Trophoblast cell (in vitro differentiated cells and primary cell): Measurements from ENCODE around the gene KRT12.

Experiments used
- DNase-seq, 2 donors: peaks; one replicate each; pipeline ENCODE4 v3.0.0-alpha.2; 2016
- H2AFZ ChIP-seq: 2 replicates; pipeline ENCODE4 v1.6.1; 2013; ENCODE audit warnings: low read length, moderate library complexity, mild to moderate bottlenecking; ENCODE audit not compliant: insufficient read depth, poor library complexity
- H2AK5ac ChIP-seq: 2 replicates; pipeline ENCODE4 v1.6.1; 2013; ENCODE audit warnings: mild to moderate bottlenecking, low read length
- H2BK120ac ChIP-seq: 2 replicates; pipeline ENCODE4 v1.6.1; 2013; ENCODE audit warnings: low read length, mild to moderate bottlenecking, moderate library complexity; ENCODE audit not compliant: insufficient read depth, poor library complexity
- H2BK12ac ChIP-seq: 2 replicates; pipeline ENCODE4 v1.6.1; 2013; ENCODE audit warnings: mild to moderate bottlenecking, low read length, moderate library complexity
- H2BK5ac ChIP-seq: 2 replicates; pipeline ENCODE4 v1.6.1; 2013; ENCODE audit warnings: low read length, low read depth, moderate library complexity, mild to moderate bottlenecking; ENCODE audit not compliant: poor library complexity
- H3K14ac ChIP-seq: 2 replicates; pipeline ENCODE4 v1.6.1; 2013; ENCODE audit warnings: mild to moderate bottlenecking, low read length
- H3K18ac ChIP-seq: 2 replicates; pipeline ENCODE4 v1.6.1; 2013; ENCODE audit warnings: mild to moderate bottlenecking, low read length
- H3K23ac ChIP-seq: 2 replicates; pipeline ENCODE4 v1.6.1; 2013; ENCODE audit warnings: low read length
- H3K27ac ChIP-seq: 2 replicates; pipeline ENCODE4 v1.5.1; 2013; ENCODE audit warnings: low read depth, mild to moderate bottlenecking, inconsistent platforms, low read length, moderate library complexity
- H3K27me3 ChIP-seq: 2 replicates; pipeline ENCODE4 v1.6.1; 2013; ENCODE audit warnings: inconsistent platforms, mild to moderate bottlenecking, low read length, moderate library complexity; ENCODE audit not compliant: insufficient read depth
- H3K36me3 ChIP-seq, 2 experiments: 1 replicate in 1 of 2; 2 replicates in 1 of 2; pipeline ENCODE4 v1.6.1; 2013; ENCODE audit warnings: low read length in 2 of 2, mild to moderate bottlenecking in 2 of 2, moderate library complexity in 1 of 2; ENCODE audit not compliant: insufficient read depth in 2 of 2, control insufficient read depth in 1 of 2
- H3K4ac ChIP-seq: 2 replicates; pipeline ENCODE4 v1.6.1; 2013; ENCODE audit warnings: low read depth, mild to moderate bottlenecking, low read length, moderate library complexity
- H3K4me1 ChIP-seq, 2 experiments: 1 replicate in 1 of 2; 2 replicates in 1 of 2; pipeline ENCODE4 v1.6.1; 2013; ENCODE audit warnings: low read length in 2 of 2, mild to moderate bottlenecking in 2 of 2, moderate library complexity in 1 of 2; ENCODE audit not compliant: insufficient read depth in 2 of 2, control insufficient read depth in 1 of 2
- H3K4me2 ChIP-seq: 2 replicates; pipeline ENCODE4 v1.6.1; 2013; ENCODE audit warnings: inconsistent platforms, mild to moderate bottlenecking, low read length, moderate library complexity
- H3K4me3 ChIP-seq: 2 replicates; pipeline ENCODE4 v1.5.1; 2013; ENCODE audit warnings: mild to moderate bottlenecking, low read depth, low read length, inconsistent platforms
- H3K79me1 ChIP-seq: one replicate; pipeline ENCODE4 v1.6.1; 2013; ENCODE audit warnings: low read length
- H3K79me2 ChIP-seq: 2 replicates; pipeline ENCODE4 v1.6.1; 2013; ENCODE audit warnings: low read length, mild to moderate bottlenecking; ENCODE audit not compliant: control insufficient read depth, insufficient read depth, poor library complexity
- H3K9ac ChIP-seq: 2 replicates; pipeline ENCODE4 v1.6.1; 2013; ENCODE audit warnings: mild to moderate bottlenecking, low read length
- H3K9me3 ChIP-seq: 2 replicates; pipeline ENCODE4 v1.6.1; 2013; ENCODE audit warnings: low read depth, mild to moderate bottlenecking, control low read depth, inconsistent platforms, low read length; ENCODE audit not compliant: insufficient read depth
- H4K12ac ChIP-seq: 2 replicates; pipeline ENCODE4 v1.6.1; 2013; ENCODE audit warnings: low read depth, mild to moderate bottlenecking, low read length, moderate library complexity
- H4K8ac ChIP-seq: 2 replicates; pipeline ENCODE4 v1.6.1; 2013; ENCODE audit warnings: low read depth, mild to moderate bottlenecking, low read length, moderate library complexity
- H4K91ac ChIP-seq: one replicate; pipeline ENCODE4 v1.6.1; 2013; ENCODE audit warnings: low read depth, mild to moderate bottlenecking, low read length, moderate library complexity
- WGBS: extraction: QIAGEN DNeasy Blood & Tissue Kit; methylation state at CpG from one replicate; pipeline ENCODE4 v1.1.7; 2013; ENCODE audit warnings: missing lambda C conversion rate; ENCODE audit not compliant: insufficient read length, insufficient coverage; ENCODE audit errors: extremely low coverage; 5-methylcytosine and 5-hydroxymethylcytosine counted together

KRT12 gene

DNA sequence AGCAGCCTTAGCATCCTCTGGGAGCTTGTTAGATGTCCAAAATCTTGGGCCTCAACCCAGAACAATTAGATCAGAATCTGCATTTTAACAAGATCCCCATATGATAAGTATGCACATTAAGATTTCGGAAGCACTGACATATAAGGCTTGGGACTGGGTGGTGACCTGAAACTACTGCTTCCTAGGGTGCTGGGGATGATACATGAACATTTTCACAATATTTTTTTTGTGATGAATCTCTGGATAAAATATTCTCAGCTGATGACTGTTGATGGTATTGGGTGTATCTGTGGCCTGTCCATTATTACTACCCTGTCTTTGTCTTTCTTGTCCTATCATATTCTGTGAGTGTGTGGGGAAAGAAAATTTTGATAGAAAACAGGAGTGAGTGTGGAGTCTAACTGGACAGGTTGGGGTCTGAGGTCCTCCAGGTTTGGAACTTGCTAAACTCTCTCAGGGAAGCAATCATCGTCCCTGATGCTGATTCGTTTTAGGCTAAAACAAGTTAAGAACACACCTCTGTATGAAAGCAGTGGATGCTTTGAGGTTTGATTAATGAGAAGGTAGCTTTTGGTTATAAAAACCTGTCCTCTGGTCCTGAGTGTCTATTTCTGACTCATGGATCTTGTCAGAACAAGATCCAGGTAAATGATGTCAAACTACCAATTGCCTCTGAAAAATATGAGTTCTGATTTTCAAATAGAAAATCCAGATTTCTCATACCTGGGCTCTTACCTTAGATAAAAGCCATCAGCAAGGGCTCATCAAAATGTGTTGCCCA, 47.2 kb upstream of the KRT12 start:
- Histone ChIP-seq H4K91ac (no peak overlapping the region), H3K79me2 (no peaks in the 10 kb centered on the region), H3K23ac (no peak overlapping the region), H3K18ac (no peak overlapping the region), H4K8ac (no peak overlapping the region), H3K27ac (no peak overlapping the region), H3K9ac (no peak overlapping the region), H3K36me3 (no peaks in the 10 kb centered on the region), H3K79me1 (peaks cover 8% of the 10 kb centered on the region), H3K4ac (no peak overlapping the region), H3K14ac (no peak overlapping the region), H2AFZ (no peak overlapping the region), H3K4me3 (no peak overlapping the region), H2BK120ac (no peak overlapping the region), H2BK12ac (no peak overlapping the region), H2BK5ac (no peak overlapping the region), H2AK5ac (no peak overlapping the region), H4K12ac (no peak overlapping the region), H3K27me3 (no peaks in the 10 kb centered on the region), H3K4me1 (peaks cover 5 to 9% of the 10 kb centered on the region in 2 experiments), H3K4me2 (no peak overlapping the region), H3K9me3 (no peaks in the 10 kb centered on the region)
- DNase-seq: no peak
- WGBS: no CpG with 5 or more reads among the region's 3 CpGs

GRCh38 chr17:40912486-40913210, 45.6 kb upstream of the KRT12 start:
- Histone ChIP-seq H2AK5ac (no peak overlapping the region), H4K91ac (no peak overlapping the region), H3K4me2 (no peak overlapping the region), H3K23ac (no peak overlapping the region), H3K4ac (no peak overlapping the region), H3K18ac (no peak overlapping the region), H3K27ac (no peak overlapping the region), H3K27me3 (no peaks in the 10 kb centered on the region), H2BK120ac (no peak overlapping the region), H3K4me1 (peaks cover 5 to 9% of the 10 kb centered on the region in 2 experiments), H4K12ac (no peak overlapping the region), H2AFZ (no peak overlapping the region), H3K14ac (no peak overlapping the region), H3K79me1 (peaks cover 8% of the 10 kb centered on the region), H2BK12ac (peak overlapping the region; percentile 27), H3K36me3 (no peaks in the 10 kb centered on the region), H3K79me2 (no peaks in the 10 kb centered on the region), H3K4me3 (no peak overlapping the region), H3K9ac (no peak overlapping the region), H4K8ac (no peak overlapping the region), H3K9me3 (no peaks in the 10 kb centered on the region), H2BK5ac (no peak overlapping the region)
- WGBS: no CpG with 5 or more reads among the region's 13 CpGs
- peak; percentile 85 to 86 for DNase-seq

DNA sequence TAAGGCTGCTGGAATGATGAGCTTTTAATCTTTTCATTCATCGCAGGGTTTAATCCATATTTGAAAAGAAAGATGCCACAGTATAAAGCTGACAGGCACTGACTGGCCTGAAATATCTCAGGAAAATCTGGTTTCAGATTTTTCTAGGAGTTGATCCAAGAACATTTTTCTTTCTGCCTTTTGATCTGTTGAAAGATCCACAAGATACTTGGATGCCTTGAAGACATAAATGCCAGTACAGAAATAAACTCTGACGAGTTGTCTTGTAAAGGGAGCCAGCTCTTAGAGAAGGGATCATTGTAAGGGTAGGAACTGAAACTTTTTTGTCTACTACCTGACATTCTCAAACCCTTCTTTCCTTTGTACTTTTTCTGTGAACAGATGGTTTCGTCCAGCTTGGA, 43.4 kb upstream of the KRT12 start:
- Histone ChIP-seq H3K14ac (no peak overlapping the region), H2AK5ac (no peak overlapping the region), H4K8ac (peak overlapping the region; percentile 59), H3K4me3 (no peak overlapping the region), H2AFZ (no peak overlapping the region), H3K9ac (no peak overlapping the region), H3K36me3 (no peaks in the 10 kb centered on the region), H4K91ac (peak overlapping the region; percentile 50), H3K4ac (no peak overlapping the region), H3K27me3 (no peaks in the 10 kb centered on the region), H2BK5ac (peak overlapping the region; percentile 43), H3K23ac (no peak overlapping the region), H3K79me2 (no peaks in the 10 kb centered on the region), H3K27ac (peak overlapping the region; percentile 31), H3K18ac (no peak overlapping the region), H3K4me2 (no peak overlapping the region), H4K12ac (no peak overlapping the region), H2BK120ac (peak overlapping the region; percentile 91), H3K79me1 (peaks cover 8% of the 10 kb centered on the region), H2BK12ac (peak overlapping the region; percentile 89), H3K4me1 (peaks cover 0 to 3% of the 10 kb centered on the region in 2 experiments), H3K9me3 (no peaks in the 10 kb centered on the region)
- WGBS: no CpG with 5 or more reads among the region's 3 CpGs
- peak; percentile 57 to 97 for DNase-seq

DNA sequence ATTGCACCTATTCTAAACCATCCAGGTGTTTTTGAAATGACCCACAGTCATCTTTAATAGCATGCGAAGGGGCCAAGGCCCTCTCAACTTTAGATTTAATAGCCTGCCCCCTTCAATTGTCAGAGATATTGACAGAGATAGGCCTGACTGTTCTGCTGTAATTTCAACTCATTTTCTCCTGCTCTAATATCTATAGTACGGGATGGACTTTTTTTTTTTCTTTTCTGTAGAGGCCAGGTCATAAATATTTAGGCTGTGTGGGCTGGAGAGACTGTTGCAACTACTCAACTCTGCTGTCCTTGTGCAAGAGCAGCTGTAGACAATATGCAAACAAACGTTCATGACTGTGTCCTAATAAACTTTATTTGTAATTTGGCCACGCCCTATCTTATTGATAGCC, 42.7 kb upstream of the KRT12 start:
- Histone ChIP-seq H2BK12ac (no peak overlapping the region), H3K18ac (no peak overlapping the region), H3K23ac (no peak overlapping the region), H3K4me1 (peaks cover 0 to 3% of the 10 kb centered on the region in 2 experiments), H3K79me1 (peaks cover 8% of the 10 kb centered on the region), H4K91ac (no peak overlapping the region), H2AK5ac (no peak overlapping the region), H3K9me3 (no peaks in the 10 kb centered on the region), H3K36me3 (no peaks in the 10 kb centered on the region), H2AFZ (no peak overlapping the region), H3K14ac (no peak overlapping the region), H3K79me2 (no peaks in the 10 kb centered on the region), H3K27ac (no peak overlapping the region), H3K4ac (no peak overlapping the region), H2BK5ac (no peak overlapping the region), H3K9ac (no peak overlapping the region), H4K8ac (no peak overlapping the region), H3K4me3 (no peak overlapping the region), H3K27me3 (no peaks in the 10 kb centered on the region), H2BK120ac (no peak overlapping the region), H3K4me2 (no peak overlapping the region), H4K12ac (no peak overlapping the region)
- peak; percentile 56 to 79 for DNase-seq
- no CpG with 5 or more reads among the region's 4 CpGs for WGBS
